HepG2 (cell line): ENCODE results near the gene MBD2. TPM values are rescaled to one million over a fixed set of nuclear protein-coding genes. Genes with fewer than 3 reads are reported as not detected.

ENCODE experiments used
- CENPX ChIP-seq: sonication (generic); formaldehyde crosslinking; IDR thresholded peaks from 2 replicates; pipeline ENCODE4 v1.9.0; 2021; ENCODE audit warnings: mild to moderate bottlenecking, missing genetic modification reagents, moderate library complexity
- HNRNPLL ChIP-seq: fragments of 200-400 bp; formaldehyde crosslinking; IDR thresholded peaks from 2 replicates; pipeline ENCODE4 v1.6.1; 2017; ENCODE audit warnings: mild to moderate bottlenecking, low read depth, low read length; ENCODE audit not compliant: poor library complexity, severe bottlenecking
- HOXA5 ChIP-seq: sonication (generic); formaldehyde crosslinking; IDR thresholded peaks from 2 replicates; pipeline ENCODE4 v1.4.0; 2020; ENCODE audit warnings: missing genetic modification reagents
- IRX3 ChIP-seq: sonication (generic); formaldehyde crosslinking; IDR thresholded peaks from 2 replicates; pipeline ENCODE4 v1.8.1; 2023; ENCODE audit warnings: mild to moderate bottlenecking, low read depth, missing genetic modification reagents, borderline replicate concordance
- KDM5A ChIP-seq: fragments of 200-600 bp; sonication (generic); IDR thresholded peaks from 2 replicates; pipeline ENCODE4 v1.7.0; 2018; ENCODE audit warnings: antibody characterized with exemption, mild to moderate bottlenecking, low read length, borderline replicate concordance
- KLF12 ChIP-seq: sonication (generic); formaldehyde crosslinking; IDR thresholded peaks from 2 replicates; pipeline ENCODE4 v1.4.0; 2020; ENCODE audit warnings: missing genetic modification reagents, borderline replicate concordance
- KLF16 ChIP-seq, 2 experiments: sonication (generic) in 1 of 2; formaldehyde crosslinking in 1 of 2; IDR thresholded peaks; 2 replicates each; pipeline versions ENCODE4 v1.6.1 to v1.8.0; 2016 to 2023; ENCODE audit warnings: missing genetic modification reagents in 2 of 2, missing compliant biosample characterization in 1 of 2
- MIER3 ChIP-seq: IDR thresholded peaks from 2 replicates; pipeline ENCODE4 v1.6.1; 2016; ENCODE audit warnings: missing compliant biosample characterization, borderline replicate concordance
- NR1H2 ChIP-seq: sonication (generic); formaldehyde crosslinking; IDR thresholded peaks from 2 replicates; pipeline ENCODE4 v1.8.1; 2022; ENCODE audit warnings: low read depth, missing genetic modification reagents, borderline replicate concordance
- RFX3 ChIP-seq: IDR thresholded peaks from 2 replicates; pipeline ENCODE4 v1.6.1; 2016; ENCODE audit warnings: missing biosample characterization, missing genetic modification reagents
- SKI ChIP-seq: fragments of 450-650 bp; IDR thresholded peaks from one replicate; pipeline ENCODE4 v1.6.1; 2018; ENCODE audit warnings: mild to moderate bottlenecking; ENCODE audit not compliant: partially characterized antibody
- SOX5 ChIP-seq: IDR thresholded peaks from 2 replicates; pipeline ENCODE4 v1.6.1; 2016; ENCODE audit warnings: borderline replicate concordance
- SRY ChIP-seq: sonication (generic); formaldehyde crosslinking; IDR thresholded peaks from 2 replicates; pipeline ENCODE4 v1.8.0; 2022; ENCODE audit warnings: mild to moderate bottlenecking, missing genetic modification reagents
- ZNF337 ChIP-seq: sonication (generic); formaldehyde crosslinking; IDR thresholded peaks from 2 replicates; pipeline ENCODE4 v1.5.1; 2020; ENCODE audit warnings: missing genetic modification reagents, low read depth, mild to moderate bottlenecking, borderline replicate concordance
- ZNF33B ChIP-seq: sonication (generic); formaldehyde crosslinking; IDR thresholded peaks from 2 replicates; pipeline ENCODE4 v1.5.1; 2020; ENCODE audit warnings: mild to moderate bottlenecking, missing genetic modification reagents
- ZNF432 ChIP-seq: sonication (generic); formaldehyde crosslinking; IDR thresholded peaks from 2 replicates; pipeline ENCODE4 v1.5.0; 2020; ENCODE audit warnings: missing genetic modification reagents, mild to moderate bottlenecking, borderline replicate concordance
- ZNF607 ChIP-seq: sonication (generic); formaldehyde crosslinking; IDR thresholded peaks from 2 replicates; pipeline ENCODE4 v1.5.1; 2020; ENCODE audit warnings: missing genetic modification reagents, mild to moderate bottlenecking, borderline replicate concordance
- ZNF7 ChIP-seq: IDR thresholded peaks from 2 replicates; pipeline ENCODE4 v1.6.1; 2016; ENCODE audit warnings: missing biosample characterization, missing genetic modification reagents
- polyA plus RNA-seq, 8 experiments: library from polyadenylated mRNA; depleted of rRNA in 3 of 8; stranded (reverse) in 7 of 8; unstranded in 1 of 8; fragments of >200 nt; fragmentation: Illumina TruSeq in 4 of 8; extraction: Trizol in 4 of 8; gene quantifications; 2 replicates each; pipeline versions ENCODE4 v1.2.1 to v1.2.3, GENCODE V29; 2011 to 2016; ENCODE audit warnings: low read depth in 4 of 8, missing spikeins in 1 of 8, mixed read lengths in 1 of 8; ENCODE audit not compliant: insufficient read depth in 1 of 8
- total RNA-seq, 5 experiments: library from RNA; depleted of rRNA; stranded (reverse); fragments of >200 nt; fragmentation: Illumina TruSeq; extraction: Trizol; gene quantifications; 2 replicates each; pipeline ENCODE4 v1.2.3, GENCODE V29; 2016; ENCODE audit warnings: low read depth in 1 of 5
- TF ChIP-seq, protein P1 (sequence below): sonication (generic); formaldehyde crosslinking; IDR thresholded peaks from 2 replicates; pipeline ENCODE4 v1.5.1; 2020; ENCODE audit warnings: missing genetic modification reagents, mild to moderate bottlenecking, borderline replicate concordance
- TF ChIP-seq, protein P2 (sequence below): sonication (generic); formaldehyde crosslinking; IDR thresholded peaks from 2 replicates; pipeline ENCODE4 v1.5.1; 2020; ENCODE audit warnings: mild to moderate bottlenecking, missing genetic modification reagents, borderline replicate concordance
- TF ChIP-seq, protein P3 (sequence below): sonication (generic); formaldehyde crosslinking; IDR thresholded peaks from 2 replicates; pipeline ENCODE4; 2020; ENCODE audit warnings: missing genetic modification reagents, mild to moderate bottlenecking, borderline replicate concordance
- TF ChIP-seq, protein P4 (sequence below): sonication (generic); formaldehyde crosslinking; IDR thresholded peaks from 2 replicates; pipeline ENCODE4 v1.8.0; 2022; ENCODE audit warnings: missing genetic modification reagents, mild to moderate bottlenecking, borderline replicate concordance

The MBD2 gene
- total and polyA plus RNA-seq, 2 of the 13 experiments (the other 11 are each of a cell fraction or from before 2014, with no cell fraction given) = 19.1 to 38.5 TPM

DNA sequence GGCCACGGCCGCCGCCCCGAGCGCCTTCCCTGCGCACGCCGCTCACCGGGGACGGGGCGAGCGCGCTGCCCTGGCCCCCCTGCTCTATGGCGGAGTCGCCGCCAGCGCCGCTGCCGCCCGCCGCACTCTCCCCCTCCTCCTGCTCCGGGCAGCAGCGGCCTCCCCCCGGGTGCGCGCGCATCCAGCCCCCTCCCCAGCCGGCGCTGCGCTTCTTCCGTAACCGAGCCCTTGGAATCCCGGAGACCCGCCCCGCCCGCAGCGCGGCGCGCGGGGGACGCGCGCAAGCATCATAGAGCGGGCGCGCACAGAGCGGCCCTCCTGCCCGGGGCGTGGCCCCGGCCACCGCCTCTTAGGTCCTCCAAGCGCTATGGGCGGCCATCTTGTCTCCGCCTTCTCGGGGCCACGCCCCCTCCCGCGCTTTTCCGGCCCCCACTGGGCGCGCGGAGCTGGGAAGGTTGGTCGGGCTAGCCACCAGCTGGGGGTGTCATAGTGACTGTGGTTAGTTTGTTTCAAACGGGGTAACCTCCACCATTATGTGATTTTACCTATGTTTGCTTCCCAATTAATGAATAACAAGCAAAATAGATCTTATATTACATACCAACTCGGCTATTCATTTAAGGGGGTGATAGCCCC is at the start of gene MBD2 (continued):
- TF ChIP-seq, protein P1, sequence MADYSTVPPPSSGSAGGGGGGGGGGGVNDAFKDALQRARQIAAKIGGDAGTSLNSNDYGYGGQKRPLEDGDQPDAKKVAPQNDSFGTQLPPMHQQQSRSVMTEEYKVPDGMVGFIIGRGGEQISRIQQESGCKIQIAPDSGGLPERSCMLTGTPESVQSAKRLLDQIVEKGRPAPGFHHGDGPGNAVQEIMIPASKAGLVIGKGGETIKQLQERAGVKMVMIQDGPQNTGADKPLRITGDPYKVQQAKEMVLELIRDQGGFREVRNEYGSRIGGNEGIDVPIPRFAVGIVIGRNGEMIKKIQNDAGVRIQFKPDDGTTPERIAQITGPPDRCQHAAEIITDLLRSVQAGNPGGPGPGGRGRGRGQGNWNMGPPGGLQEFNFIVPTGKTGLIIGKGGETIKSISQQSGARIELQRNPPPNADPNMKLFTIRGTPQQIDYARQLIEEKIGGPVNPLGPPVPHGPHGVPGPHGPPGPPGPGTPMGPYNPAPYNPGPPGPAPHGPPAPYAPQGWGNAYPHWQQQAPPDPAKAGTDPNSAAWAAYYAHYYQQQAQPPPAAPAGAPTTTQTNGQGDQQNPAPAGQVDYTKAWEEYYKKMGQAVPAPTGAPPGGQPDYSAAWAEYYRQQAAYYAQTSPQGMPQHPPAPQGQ = no peak
- TF ChIP-seq SRY (CRISPR knock-in tag) (no peak), MIER3 (CRISPR knock-in tag) (0 out of 2 replicates have a peak, but pooled peaks have one; percentile 58), KLF12 (CRISPR knock-in tag) (peak; percentile 99), KLF16 (CRISPR knock-in tag; IDR thresholded peaks at IDR 0.05) (peak in 1 of 2 experiments; percentile 18; a peak in 1 of 4 replicates), ZNF432 (no peak), CENPX (CRISPR knock-in tag) (no peak), ZNF337 (CRISPR knock-in tag) (no peak; the same call in 1 of the 2 replicates), HOXA5 (CRISPR knock-in tag) (no peak), KDM5A (peak; percentile 41; the same call in 1 of the 2 replicates), ZNF607 (0 out of 2 replicates have a peak, but pooled peaks have one; percentile 49), SKI (peak; percentile 45), ZNF7 (CRISPR knock-in tag) (no peak), NR1H2 (CRISPR knock-in tag) (no peak), RFX3 (CRISPR knock-in tag) (no peak), SOX5 (CRISPR knock-in tag) (peak; percentile 28; the same call in 1 of the 2 replicates), HNRNPLL (peak; percentile 100), IRX3 (CRISPR knock-in tag) (no peak), ZNF33B (CRISPR knock-in tag) (no peak)
- TF ChIP-seq, protein P2, sequence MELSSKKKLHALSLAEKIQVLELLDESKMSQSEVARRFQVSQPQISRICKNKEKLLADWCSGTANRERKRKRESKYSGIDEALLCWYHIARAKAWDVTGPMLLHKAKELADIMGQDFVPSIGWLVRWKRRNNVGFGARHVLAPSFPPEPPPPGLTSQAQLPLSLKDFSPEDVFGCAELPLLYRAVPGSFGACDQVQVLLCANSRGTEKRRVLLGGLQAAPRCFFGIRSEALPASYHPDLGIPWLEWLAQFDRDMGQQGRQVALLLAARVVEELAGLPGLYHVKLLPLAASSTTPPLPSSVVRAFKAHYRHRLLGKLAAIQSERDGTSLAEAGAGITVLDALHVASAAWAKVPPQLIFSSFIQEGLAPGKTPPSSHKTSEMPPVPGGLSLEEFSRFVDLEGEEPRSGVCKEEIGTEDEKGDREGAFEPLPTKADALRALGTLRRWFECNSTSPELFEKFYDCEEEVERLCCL (CRISPR knock-in tag) = no peak
- TF ChIP-seq, protein P3, sequence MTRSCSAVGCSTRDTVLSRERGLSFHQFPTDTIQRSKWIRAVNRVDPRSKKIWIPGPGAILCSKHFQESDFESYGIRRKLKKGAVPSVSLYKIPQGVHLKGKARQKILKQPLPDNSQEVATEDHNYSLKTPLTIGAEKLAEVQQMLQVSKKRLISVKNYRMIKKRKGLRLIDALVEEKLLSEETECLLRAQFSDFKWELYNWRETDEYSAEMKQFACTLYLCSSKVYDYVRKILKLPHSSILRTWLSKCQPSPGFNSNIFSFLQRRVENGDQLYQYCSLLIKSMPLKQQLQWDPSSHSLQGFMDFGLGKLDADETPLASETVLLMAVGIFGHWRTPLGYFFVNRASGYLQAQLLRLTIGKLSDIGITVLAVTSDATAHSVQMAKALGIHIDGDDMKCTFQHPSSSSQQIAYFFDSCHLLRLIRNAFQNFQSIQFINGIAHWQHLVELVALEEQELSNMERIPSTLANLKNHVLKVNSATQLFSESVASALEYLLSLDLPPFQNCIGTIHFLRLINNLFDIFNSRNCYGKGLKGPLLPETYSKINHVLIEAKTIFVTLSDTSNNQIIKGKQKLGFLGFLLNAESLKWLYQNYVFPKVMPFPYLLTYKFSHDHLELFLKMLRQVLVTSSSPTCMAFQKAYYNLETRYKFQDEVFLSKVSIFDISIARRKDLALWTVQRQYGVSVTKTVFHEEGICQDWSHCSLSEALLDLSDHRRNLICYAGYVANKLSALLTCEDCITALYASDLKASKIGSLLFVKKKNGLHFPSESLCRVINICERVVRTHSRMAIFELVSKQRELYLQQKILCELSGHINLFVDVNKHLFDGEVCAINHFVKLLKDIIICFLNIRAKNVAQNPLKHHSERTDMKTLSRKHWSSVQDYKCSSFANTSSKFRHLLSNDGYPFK = peak; percentile 58; the same call in 1 of the 2 replicates
- TF ChIP-seq, protein P4, sequence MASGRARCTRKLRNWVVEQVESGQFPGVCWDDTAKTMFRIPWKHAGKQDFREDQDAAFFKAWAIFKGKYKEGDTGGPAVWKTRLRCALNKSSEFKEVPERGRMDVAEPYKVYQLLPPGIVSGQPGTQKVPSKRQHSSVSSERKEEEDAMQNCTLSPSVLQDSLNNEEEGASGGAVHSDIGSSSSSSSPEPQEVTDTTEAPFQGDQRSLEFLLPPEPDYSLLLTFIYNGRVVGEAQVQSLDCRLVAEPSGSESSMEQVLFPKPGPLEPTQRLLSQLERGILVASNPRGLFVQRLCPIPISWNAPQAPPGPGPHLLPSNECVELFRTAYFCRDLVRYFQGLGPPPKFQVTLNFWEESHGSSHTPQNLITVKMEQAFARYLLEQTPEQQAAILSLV = peak; percentile 79; the same call in 1 of the 2 replicates
